Ramos (cell line): Measurements from ENCODE around the gene CATSPERE.
"Not testable (repeated sequence)": the region's sequence is repeated elsewhere in the genome, so short reads cannot be mapped to it uniquely, and the experiment has no call there.

Experiments
- in situ Hi-C: fragments of 300-500 bp; cut with MboI; formaldehyde crosslinking; loops from one replicate; pipeline ENCODE4 v1.14.3; 2022; ENCODE audit warnings: low sequenced_read_pairs; ENCODE audit not compliant: unreplicated experiment

Gene CATSPERE

GRCh38 chr1:244515680-244516079 lies 54.6 kb downstream of the CATSPERE start:
- in situ Hi-C loops = no loop called here

- in situ Hi-C loops = no loop called here
Observed at GRCh38 chr1:244536316-244536715, 75.2 kb downstream of the CATSPERE start.

- in situ Hi-C loops = no loop called here
Observed at GRCh38 chr1:244545511-244545910, 84.4 kb downstream of the CATSPERE start.

- in situ Hi-C loops = no loop called here
Observed at GRCh38 chr1:244548558-244549115, 87.6 kb downstream of the CATSPERE start.

- in situ Hi-C loops = no loop called here
Observed at GRCh38 chr1:244552336-244552735, 91.3 kb downstream of the CATSPERE start.

GRCh38 chr1:244556263-244556662 lies 95.2 kb downstream of the CATSPERE start:
- in situ Hi-C loops = no loop called here

GRCh38 chr1:244557565-244557964 lies 96.5 kb downstream of the CATSPERE start:
- in situ Hi-C loops = no loop called here

GRCh38 chr1:244559561-244559960 lies 98.5 kb downstream of the CATSPERE start:
- in situ Hi-C loops = no loop called here

GRCh38 chr1:244562877-244563276 lies 101.8 kb downstream of the CATSPERE start:
- in situ Hi-C loops = not testable (repeated sequence)

- in situ Hi-C loops = no loop called here
Observed at GRCh38 chr1:244573768-244574167, 112.7 kb downstream of the CATSPERE start.

GRCh38 chr1:244576259-244576892 lies 115.3 kb downstream of the CATSPERE start:
- in situ Hi-C loops = no loop called here

- in situ Hi-C loops = not testable (repeated sequence)
Observed at GRCh38 chr1:244578205-244578604, 117.1 kb downstream of the CATSPERE start.

GRCh38 chr1:244583358-244583982 lies 122.4 kb downstream of the CATSPERE start:
- in situ Hi-C loops = no loop called here

- in situ Hi-C loops = no loop called here
Observed at GRCh38 chr1:244585867-244586266, 124.8 kb downstream of the CATSPERE start.

- in situ Hi-C loops = no loop called here
Observed at GRCh38 chr1:244590670-244591069, 129.6 kb downstream of the CATSPERE start.

GRCh38 chr1:244598611-244599010 lies 137.5 kb downstream of the CATSPERE start:
- in situ Hi-C loops = no loop called here

GRCh38 chr1:244599937-244600350 lies 138.9 kb downstream of the CATSPERE start:
- in situ Hi-C loops = loop anchor here (5.0 to 10.0 kb wide), 2 partner anchors 197 to 445 kb away; no protein-coding TSS in a partner anchor

- in situ Hi-C loops = loop anchor here (5.0 to 10.0 kb wide), 2 partner anchors 196 to 443 kb away; no protein-coding TSS in a partner anchor
Observed at GRCh38 chr1:244601336-244601735, 140.3 kb downstream of the CATSPERE start.

- in situ Hi-C loops = loop anchor here (5.0 to 10.0 kb wide), 2 partner anchors 194 to 441 kb away; no protein-coding TSS in a partner anchor
Observed at GRCh38 chr1:244603498-244603897, 142.4 kb downstream of the CATSPERE start.

- in situ Hi-C loops = loop anchor here (10.0 kb wide), 1 partner anchor 439 kb away; no protein-coding TSS in a partner anchor
Observed at GRCh38 chr1:244605835-244606370, 144.8 kb downstream of the CATSPERE start.
